M059J (cell line): ENCODE measurements around the gene PAX9. TPM values are rescaled to one million over a fixed set of nuclear protein-coding genes. Genes with fewer than 3 reads are reported as not detected.

Experiments used
- DNase-seq: peaks from one replicate; pipeline ENCODE4 v3.0.0-alpha.2; 2012; ENCODE audit warnings: low read depth
- total RNA-seq: library from RNA; depleted of rRNA; stranded (reverse); fragments of >200 nt; shearing (Covaris generic); gene quantifications from 2 replicates; pipeline ENCODE4 v1.2.3, GENCODE V29; 2014; rRNA removed

Gene PAX9
- 1.7 and 2.2 TPM in 2 replicates for total RNA-seq

DNA sequence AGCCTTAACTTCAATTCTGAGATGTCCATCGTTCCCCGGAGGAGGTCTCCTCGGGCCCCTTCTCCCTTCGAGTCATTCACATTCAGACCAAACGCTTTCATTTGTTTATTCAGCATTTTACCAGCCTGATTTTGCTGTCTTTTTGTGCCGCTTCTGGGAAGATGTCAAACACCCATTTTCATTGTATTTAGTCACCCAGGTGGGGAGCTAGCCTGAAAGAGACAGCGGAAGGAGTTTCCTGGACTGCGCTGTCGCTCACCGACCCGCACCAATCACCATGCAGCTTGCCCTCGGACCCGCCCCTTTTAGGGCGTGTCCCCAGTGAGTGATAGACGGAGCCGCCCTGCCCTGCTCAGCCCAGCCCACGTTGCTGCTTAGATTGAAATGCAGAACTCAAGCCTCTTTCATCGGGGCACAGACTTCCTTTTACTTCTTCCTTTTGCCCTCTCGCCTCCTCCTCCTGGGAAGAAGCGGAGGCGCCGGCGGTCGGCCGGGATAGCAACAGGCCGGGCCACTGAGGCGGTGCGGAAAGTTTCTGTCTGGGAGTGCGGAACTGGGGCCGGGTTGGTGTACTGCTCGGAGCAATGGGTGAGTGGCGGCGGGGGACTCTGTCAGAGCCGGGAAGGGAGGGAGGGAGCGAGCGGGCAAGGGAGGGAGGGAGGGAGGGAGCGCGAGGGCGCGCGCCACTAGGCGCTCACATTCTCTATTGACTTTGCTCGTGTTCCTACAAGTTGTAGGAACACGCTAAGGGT, at the start of gene PAX9:
TSS of gene PAX9 (plus strand) at position 355 of the 752 bp plus-strand sequence. CDS start at position 585, 230 bp downstream.
- peak; percentile 73 for DNase-seq

DNA sequence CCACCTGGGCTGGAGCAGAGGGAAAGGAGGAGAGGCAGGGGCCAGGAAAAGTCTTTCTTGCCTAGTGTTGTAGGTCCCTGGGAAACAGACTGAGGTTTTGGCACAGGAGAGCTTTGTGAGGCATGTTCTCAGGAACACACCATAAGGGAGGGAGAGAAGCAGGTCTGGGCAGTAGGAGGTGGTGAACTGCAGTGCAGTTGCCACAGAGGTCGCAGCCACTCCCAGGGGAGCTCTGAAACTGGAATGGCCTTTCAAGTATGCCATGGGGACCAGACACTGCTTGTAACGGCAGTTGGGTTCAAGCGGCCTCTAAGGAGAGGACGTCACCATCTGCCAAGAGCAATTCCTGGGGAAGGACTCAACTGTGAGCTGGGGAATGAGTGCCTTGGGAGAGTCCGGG, 43.8 kb upstream of the PAX9 start:
- peak; percentile 13 for DNase-seq

GRCh38 chr14:36618641-36619040, 43.0 kb upstream of the PAX9 start:
- DNase-seq: peak; percentile 22

GRCh38 chr14:36619131-36619530, 42.5 kb upstream of the PAX9 start:
- DNase-seq: peak; percentile 59

DNA sequence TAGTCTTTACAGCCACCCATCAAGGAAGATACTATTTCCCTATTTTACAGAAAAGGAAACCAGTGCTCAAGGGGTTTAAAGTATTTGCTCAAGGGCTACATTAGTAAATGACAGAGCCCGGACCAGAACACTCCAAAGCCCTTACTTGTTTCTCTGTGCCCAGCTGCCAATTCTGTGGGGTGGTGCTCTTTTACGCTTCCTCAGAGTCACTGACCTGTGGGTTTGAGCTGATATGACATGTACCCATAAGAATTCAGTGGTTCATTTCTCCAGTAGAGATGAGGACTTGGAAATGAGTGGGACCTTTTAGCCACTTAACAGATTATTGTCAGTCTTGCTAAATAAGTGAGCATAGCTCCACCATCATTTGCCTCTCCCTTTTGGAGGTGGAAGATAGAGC, 41.8 kb upstream of the PAX9 start:
- peak; percentile 71 for DNase-seq

- no peak for DNase-seq
These were observed 36.6 kb upstream of the PAX9 start for GRCh38 chr14:36625014-36625413.

DNA sequence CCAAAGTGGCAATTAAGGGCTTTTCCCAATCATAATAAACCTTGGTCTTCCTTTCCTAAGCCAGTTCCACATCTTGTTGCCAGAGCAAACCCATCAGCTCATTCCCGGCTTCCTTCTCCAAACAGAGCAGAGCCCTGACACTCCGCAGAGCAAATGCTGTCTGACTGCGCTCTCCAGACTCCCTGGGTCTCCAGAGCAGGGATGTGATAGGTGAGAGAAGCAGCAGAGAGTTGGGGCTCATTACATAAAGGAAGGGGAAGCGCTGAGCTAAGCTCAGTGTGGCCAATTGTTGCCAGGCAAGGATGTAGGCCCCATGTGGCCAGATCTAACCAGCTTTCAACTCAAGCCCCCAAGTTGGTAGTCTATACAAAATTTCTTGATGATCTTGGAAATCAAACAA, 36.2 kb upstream of the PAX9 start:
- DNase-seq: no peak

DNA sequence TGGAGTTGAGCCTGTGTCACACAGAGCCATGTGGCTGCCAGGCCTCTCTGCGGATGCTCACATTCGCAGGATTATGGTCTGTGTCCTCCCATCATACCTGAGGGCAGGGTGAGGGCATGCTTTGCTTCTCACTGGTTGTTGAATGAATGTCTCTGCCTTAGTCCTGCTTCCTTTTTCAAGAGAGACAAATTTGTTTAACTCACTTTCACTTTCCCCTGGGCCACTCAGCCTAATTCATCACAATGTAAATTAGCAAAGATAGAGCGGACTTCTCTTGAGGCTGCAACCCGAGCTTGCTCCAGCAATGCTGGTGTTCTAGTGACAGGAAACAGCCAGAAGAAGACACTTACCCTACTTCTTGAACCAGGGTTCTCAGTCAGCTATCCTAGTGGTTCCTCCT, 35.5 kb upstream of the PAX9 start:
- no peak for DNase-seq

DNA sequence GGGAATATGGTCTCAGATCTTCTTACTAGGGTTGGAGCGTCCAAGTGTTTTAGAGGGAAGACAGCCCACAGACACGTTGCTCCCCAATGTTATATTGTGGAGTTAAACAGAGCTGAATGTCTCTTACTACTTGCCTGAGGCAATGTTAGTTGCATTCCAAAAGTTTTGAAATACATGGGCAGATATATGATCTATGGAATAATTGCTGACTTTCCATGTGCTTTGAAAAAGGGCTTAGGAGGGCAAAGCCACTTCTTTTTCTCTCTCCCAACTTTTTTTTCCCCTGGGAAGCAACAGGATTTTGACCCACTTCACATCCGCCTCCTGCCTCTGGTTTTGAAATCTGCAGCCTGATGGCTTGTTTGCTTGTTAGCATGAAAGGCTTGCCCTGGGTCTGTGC, 33.7 kb upstream of the PAX9 start:
- no peak for DNase-seq

GRCh38 chr14:36633580-36633979, 28.1 kb upstream of the PAX9 start:
- DNase-seq: no peak

- DNase-seq: no peak
These were observed 14.8 kb upstream of the PAX9 start for GRCh38 chr14:36646664-36647416.

- no peak for DNase-seq
These were observed 14.2 kb upstream of the PAX9 start for GRCh38 chr14:36647417-36647823.

- peak; percentile 25 for DNase-seq
These were observed 13.6 kb upstream of the PAX9 start for GRCh38 chr14:36647824-36648753.

DNA sequence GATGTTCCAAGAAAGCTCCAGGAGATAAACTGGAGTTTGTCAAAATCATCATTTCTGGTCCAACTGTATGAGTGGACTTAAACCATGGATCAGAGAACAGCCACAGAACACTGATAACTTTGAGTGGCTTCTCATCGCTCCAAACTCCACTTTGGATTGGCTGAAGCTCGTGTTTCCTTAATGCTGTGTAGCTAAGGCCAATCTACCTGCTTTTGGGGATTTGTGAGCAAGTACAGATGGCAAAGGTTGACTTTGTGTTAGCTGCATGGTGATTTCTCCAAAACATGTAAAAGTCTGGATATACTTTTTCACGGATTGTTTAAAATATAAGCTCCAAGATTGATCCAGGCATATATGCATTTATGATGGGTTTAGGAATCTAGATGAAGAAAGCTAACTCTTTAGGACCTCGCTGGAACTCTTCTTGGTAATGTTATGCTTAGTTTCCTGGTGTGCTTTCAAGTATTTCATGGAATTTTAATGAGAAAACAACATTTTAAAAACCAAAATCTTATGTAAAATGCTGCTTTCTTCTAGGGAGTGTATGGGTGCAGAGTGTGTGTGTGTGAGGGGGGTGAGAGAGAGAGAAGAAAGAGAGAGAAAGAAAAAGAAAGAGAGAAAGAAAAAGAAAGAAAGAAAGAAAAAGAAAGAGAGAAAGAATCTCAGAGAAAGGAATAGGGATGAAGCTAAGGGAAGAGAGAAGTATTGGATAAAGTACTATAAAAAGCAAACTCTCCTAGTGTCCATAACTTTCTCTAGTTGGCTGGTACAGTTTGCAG, 11.6 kb upstream of the PAX9 start:
- no peak for DNase-seq

DNA sequence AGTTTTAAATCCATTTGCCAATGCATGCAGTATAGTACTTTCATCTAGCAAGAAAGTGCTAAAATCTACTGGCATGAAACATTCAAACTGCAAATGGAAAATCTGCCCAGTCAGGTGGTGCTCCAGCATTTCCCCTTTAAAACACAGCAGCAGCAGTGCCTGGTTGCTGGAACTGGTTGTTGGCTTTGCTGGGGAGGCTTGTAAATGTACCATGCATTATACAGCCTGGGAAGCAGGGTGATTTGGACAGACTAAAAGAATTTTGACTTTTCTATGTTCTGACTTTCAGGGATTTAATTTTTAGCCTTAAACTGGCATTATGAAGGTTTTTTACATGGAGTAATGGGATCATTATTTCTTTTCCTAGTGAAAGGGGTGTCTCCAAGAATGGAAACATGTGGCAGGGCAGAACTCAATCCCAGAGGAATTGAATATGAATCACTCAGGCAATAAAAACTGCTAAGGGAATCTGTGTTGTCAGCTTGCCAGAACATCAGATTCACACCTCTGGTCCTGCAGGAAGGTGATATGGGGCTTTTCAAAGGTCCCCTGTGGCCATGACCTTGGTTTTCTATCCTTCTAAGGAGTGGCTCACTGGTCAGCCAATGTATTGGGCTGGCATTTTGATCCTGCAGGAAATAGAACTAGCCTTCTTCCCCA, 9.0 kb upstream of the PAX9 start:
- peak; percentile 35 for DNase-seq

DNA sequence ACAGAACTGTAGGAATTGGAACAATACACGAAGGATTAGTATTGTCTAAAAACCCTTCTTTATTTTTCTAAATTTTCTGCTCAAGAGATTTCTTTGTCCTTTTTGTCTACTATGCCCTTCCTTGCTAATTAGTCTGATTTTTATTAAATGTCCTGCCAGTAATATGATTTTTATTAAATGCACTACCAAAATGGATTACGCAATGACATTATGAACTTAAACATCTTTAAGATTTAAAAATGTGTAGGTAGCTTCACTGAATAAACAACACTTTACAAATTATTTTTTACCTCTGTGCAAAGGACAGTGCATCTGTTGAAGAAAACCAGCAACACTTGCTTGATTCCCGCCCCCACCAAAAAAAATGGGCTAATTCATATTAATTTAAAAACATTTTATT, 8.2 kb upstream of the PAX9 start:
- DNase-seq: no peak

- DNase-seq: no peak
These were observed 7.5 kb upstream of the PAX9 start for GRCh38 chr14:36653962-36654793.

GRCh38 chr14:36654794-36655381, 6.8 kb upstream of the PAX9 start:
- no peak for DNase-seq

DNA sequence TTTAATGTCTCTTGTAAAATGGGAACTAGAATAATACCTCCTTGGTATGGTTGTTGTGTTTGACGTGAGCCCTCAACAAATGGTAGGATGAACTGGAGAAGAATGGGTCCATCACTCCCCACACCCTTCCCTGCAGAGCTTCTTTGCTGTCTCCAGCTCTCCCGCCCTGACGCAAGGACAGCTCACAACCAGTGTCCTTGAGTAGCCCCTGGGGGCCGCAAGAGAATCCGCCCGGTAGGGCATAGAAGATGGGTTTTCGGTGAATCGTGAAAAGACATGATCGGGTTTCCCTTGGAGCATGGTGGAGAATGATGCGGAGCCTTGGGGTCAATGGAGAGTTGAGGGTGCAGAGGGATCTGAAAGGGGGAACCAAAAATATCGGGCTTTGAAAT, 6.1 kb upstream of the PAX9 start:
- DNase-seq: no peak
